Right lobe of liver (tissue), 4 donors: Measurements from ENCODE around the gene ANKRD66.

Experiments used
- POLR2A ChIP-seq: fragments of 450-650 bp; IDR thresholded peaks from one replicate; pipeline ENCODE4 v1.6.1; 2017; ENCODE audit warnings: antibody characterized with exemption, mild to moderate bottlenecking
- TF ChIP-seq, protein P1 (sequence below), 4 donors: fragments of 200-600 bp in 3 of 4; fragments of 450-650 bp in 1 of 4; IDR thresholded peaks; one replicate each; pipeline versions ENCODE4 v1.5.1 to v1.8.0; 2016 to 2022; ENCODE audit warnings: antibody characterized with exemption in 4 of 4, mild to moderate bottlenecking in 2 of 4
- donor health status: DM: no; HTN: no; CAD: no.
- donor health status: DM: no; HTN: no; CAD: no.
- donor health status: DM: no; HTN: yes; CAD: no.

DNA sequence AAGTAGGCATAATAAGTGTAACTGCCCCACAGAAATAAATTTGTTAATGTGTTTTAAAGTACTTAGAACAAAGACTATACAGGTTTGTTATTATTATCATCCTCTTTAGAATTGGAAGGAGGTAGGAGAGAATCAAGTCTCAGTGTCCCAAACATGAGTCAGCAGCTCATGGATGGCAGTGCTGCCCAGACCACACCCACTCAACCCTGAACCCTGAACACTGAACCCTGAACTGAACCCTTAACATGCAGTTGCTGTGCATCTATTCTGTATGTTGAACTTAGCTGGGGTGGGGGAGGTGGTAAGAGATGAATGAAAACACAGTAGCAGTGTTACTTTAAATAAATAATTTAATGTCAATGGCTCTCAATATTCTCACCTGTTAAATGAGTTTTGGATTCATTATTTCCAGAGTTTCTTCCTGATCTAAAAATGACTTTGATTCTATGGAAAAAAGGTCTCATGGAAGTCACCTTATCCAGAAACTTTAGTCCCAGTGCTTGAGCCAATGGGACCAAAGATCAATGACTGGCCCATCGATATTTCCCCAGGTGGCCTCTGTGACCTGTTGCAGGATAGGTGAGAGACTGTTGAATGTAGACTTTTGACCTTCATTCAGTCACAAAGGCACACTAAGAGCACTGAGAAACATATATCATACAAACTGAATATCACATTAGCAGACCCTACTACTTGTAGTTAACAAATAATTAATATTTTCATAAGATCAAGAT, 3.1 kb upstream of the ANKRD66 start:
- TF ChIP-seq, protein P1, sequence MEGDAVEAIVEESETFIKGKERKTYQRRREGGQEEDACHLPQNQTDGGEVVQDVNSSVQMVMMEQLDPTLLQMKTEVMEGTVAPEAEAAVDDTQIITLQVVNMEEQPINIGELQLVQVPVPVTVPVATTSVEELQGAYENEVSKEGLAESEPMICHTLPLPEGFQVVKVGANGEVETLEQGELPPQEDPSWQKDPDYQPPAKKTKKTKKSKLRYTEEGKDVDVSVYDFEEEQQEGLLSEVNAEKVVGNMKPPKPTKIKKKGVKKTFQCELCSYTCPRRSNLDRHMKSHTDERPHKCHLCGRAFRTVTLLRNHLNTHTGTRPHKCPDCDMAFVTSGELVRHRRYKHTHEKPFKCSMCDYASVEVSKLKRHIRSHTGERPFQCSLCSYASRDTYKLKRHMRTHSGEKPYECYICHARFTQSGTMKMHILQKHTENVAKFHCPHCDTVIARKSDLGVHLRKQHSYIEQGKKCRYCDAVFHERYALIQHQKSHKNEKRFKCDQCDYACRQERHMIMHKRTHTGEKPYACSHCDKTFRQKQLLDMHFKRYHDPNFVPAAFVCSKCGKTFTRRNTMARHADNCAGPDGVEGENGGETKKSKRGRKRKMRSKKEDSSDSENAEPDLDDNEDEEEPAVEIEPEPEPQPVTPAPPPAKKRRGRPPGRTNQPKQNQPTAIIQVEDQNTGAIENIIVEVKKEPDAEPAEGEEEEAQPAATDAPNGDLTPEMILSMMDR (IDR thresholded peaks at IDR 0.05): no peak
- TF ChIP-seq POLR2A: no peak
